GM18870 (cell line): ENCODE measurements around the gene DIS3L2.

Experiments
- ATAC-seq: cut with Tn5 transposase; IDR thresholded peaks from one replicate; pipeline ENCODE4 v1.9.1; 2021; ENCODE audit warnings: moderate library complexity; ENCODE audit not compliant: unreplicated experiment

DIS3L2 gene

DNA sequence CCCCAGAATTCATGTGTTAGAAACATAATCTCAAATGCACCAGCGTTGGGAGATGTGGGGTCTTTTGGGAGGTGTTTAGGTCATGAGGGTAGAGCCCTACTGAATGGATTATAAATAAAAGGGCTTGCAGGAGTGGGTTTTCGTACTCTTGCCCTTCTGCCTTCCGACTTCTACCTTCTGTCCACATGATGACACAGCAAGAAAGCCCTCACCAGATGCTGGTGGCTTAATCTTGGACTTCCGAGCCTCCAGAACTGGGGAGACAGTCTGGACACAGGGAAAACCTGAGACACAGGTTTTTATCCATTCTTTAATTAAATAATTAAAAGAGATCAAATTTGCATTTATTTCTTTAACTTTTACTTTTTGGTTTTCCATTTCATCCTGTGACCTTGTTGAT is 87.8 kb downstream of the DIS3L2 start:
- ATAC-seq: no peak

DNA sequence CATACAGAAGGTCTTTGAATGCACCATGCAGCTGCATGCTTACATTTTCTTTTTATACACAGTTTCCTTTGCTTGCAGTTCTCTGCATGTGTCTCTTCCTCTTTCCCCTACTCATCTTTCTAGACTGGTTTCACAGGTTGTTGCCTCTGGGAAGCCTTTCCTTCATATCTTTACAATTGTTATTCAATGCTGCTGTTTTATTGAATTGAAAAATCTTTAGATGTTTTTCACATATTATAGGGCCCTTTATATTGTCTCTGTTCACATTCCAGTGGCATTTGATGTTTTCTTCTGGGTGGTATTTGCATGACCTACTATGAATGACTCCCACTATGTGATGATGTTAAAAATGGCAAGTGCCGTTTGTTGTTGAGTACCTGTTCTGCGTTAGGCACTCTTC is 91.1 kb downstream of the DIS3L2 start:
- ATAC-seq: no peak

DNA sequence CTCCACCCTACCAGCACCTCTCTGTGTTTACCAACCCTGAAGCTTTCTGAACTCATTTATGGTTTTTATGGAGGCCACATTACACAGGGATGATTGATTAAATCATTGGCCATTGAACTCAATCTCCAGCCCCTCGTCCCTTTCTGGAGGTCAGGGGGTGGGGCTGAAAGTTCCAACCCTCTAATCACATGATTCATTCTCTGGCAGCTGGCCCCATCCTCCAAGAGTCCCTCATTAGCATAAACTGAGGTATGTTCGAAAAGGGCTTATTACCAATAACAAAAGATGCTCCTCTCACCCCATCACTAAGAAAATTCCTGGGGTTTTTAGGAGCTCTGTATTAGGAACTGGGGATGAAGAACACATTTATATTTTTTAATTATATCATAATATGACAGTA is 92.3 kb downstream of the DIS3L2 start:
- ATAC-seq: no peak

DNA sequence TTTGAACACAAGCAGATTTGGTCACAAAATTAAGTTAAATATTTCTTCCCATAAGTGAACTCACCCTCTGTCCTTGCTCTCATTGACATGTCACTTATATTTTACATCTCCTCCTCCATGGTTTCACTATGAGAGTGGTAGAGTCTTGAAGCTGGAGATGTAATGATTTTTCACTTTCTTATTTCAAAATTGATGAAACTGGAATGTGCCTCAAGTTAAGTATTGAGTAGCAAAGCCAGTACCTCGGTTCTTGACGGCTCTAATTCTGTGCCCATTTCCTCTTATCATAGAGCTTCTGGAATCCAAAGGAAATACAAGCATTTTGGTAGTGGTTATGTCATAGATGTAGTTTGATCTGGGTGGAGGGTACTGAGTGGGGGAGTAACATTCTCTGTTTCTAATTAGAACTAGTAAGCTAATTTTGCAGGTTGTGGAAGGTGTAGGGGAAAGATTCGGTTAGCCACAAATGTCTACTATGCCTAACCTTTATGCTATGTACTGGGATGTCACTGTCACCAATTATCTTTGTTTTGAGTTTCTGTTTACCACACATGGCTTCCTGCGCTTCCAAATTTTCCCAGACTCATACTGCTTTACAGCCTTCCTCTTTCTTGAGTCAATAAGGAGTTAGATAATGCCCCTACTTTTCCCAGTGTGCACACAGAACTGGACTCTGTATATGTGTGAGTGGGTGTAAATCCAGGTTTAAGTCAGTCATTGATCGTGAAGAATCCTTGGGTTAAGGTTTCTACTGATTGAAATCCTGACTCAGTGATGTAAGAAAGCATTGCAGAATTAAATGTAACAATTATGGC is 96.8 kb downstream of the DIS3L2 start:
- ATAC-seq: no peak

DNA sequence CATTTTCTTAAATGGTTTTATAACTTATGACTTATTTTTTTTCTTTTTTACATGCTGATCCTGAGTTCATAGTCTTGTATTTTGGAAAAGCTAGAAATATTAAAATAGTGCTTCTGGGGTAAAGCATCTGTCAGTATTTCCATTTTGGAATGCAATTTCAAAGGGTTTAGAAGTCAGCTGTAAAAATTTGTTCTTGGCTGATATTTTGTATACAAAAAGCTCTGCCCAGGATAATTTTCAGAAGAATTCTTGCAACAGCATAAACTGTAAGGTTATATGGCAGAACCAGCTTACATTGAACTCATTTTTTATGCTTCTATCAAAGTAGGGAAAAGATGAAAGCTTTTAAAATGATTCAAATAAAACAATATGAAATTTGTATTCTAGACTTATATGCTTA is 97.4 kb downstream of the DIS3L2 start:
- ATAC-seq: no peak

GRCh38 chr2:232061265-232061664 is 99.8 kb downstream of the DIS3L2 start:
- no peak for ATAC-seq

DNA sequence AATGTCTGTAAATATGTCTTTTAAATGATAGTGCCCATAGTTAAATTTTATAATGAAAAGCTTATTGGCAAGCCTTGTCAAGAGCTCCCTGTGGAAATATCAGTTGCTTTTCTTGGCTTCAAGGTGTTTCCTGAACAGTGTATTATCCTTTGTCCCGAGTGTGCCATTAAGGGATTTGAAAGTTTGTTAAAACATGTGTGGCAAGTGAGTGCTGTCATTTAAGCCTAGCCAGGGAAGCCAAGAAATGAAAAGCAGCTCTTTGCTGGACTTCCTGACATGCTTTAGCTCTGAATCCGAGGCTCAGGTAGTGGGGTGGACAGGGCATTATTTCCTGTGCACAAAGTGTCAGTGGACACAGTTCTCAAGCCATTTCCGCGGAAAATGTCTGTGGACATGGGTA is 111.5 kb downstream of the DIS3L2 start:
- ATAC-seq: no peak

GRCh38 chr2:232073699-232074098 is 112.2 kb downstream of the DIS3L2 start:
- no peak for ATAC-seq

- no peak for ATAC-seq
Observed at GRCh38 chr2:232075080-232075479, 113.6 kb downstream of the DIS3L2 start.

DNA sequence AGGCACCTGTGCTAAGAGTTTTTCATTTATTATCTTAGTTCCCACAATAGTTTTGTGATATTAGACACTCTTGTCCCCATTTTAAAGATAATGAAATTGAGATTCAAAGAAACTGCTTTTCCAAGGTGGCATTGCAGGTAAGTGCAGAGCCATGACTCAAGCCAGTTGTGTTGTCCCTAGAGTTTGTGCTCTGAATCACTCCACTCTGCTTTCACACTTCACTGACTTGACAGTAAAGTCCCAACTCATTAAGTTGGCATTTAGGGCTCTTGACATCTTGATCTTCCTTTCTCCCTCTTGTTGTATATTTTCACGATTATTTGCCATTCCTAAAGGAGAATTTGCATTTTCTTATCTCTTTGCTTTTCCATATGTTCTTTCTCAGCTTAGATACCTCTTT is 114.3 kb downstream of the DIS3L2 start:
- no peak for ATAC-seq

DNA sequence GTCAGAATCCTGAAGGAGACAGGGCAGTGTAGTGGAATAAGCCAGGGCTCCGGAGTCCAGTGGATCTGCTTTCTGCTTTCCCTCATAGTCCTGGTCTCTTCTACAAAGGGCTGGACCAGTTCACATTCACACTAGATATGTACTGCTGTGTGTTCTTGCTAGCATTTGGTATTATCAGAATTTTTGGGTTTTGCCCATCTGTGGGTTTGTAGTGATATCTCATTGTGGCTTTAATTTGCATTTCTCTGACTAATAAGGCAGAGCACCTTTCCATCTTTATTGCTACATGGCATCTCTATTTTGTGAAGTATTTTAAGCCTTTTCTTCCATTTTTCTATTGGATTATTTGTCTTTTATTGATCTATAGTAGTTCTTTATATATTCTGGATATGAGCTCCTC is 114.8 kb downstream of the DIS3L2 start:
- ATAC-seq: no peak

DNA sequence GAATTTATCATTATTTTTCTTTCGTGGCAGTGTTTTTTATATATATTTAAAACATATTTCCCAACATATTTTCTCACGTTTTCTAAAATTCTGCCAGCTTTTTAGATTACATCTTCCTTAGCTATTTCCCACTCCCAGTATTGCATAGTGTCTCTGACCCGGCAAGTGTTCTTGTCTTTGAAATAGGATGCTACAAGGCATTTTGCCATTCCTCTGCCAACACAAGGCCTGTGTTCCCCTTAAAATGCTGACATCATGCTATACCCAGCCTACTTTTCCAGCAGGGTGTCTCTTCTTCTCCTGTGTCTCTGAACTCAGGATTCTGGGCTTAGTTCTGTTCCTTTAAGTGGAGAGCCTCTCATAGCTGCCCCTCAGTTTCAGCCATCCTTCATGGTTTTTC is 115.2 kb downstream of the DIS3L2 start:
- no peak for ATAC-seq

- no peak for ATAC-seq
Observed at GRCh38 chr2:232085164-232085563, 123.7 kb downstream of the DIS3L2 start.

DNA sequence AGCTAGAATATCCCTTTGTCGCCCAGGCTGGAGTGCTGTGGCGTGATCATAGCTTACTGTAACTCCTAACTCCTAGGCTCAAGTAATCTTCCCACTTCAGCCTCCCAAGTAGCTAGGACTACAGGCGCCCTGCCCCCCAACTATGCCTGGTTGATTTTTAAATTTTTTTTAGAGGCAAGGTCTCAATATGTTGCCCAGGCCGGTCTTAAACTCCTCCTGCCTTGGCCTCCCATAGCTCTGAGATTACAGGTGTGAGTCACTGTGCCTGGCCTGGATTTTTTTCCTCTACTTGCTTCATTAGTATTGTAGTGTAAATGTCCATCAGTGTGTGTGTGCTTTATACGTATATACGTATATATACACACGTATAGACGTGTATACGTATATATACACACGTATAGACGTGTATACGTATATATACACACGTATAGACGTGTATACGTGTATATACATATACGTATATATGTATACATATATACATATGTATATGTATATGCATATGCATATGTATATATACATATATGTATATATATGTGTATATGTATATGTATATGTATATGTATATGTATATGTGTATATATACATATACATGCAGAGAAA is 124.4 kb downstream of the DIS3L2 start:
- ATAC-seq: no peak

DNA sequence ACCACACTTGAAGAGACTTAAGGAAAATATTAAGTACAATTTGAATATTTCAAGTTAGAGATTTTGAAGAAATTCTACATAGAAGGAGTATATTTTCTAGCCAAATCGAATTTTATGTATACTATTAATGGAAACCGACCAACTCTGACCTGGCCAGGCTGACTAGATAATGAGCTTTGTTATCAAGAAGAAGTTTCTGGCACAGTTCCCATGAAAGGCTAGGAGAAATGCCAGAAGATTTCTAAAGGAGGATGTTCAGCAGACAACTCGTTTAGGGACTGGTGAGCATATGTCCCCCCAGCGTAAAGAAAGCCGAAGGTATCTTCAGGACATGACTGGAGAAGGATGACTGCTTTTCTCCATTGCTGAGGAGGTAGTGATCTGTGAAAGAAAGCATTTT is 127.3 kb downstream of the DIS3L2 start:
- ATAC-seq: no peak

- no peak for ATAC-seq
Observed at GRCh38 chr2:232094201-232094600, 132.7 kb downstream of the DIS3L2 start.

- no peak for ATAC-seq
Observed at GRCh38 chr2:232094883-232095282, 133.4 kb downstream of the DIS3L2 start.

GRCh38 chr2:232097260-232097659 is 135.7 kb downstream of the DIS3L2 start:
- ATAC-seq: no peak

DNA sequence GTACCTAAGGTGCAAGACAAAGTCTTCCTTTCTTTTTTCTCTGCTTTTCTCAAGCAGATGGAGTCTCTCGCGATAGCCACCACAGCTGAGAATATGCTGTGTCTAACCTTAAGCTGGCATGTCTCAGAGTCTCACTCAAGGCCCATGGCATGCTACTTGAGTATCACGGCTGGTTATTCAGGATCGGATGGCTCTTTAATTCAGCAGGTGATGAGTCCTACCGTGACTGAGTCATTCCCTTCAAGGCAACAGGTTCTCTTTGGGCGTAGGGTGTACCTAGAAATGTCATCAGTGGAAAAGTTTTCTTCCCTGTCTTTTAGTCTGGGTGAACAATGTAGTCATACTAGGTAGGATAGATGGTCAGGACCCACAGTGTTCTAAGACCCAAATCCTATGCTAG is 136.2 kb downstream of the DIS3L2 start:
- ATAC-seq: no peak

- ATAC-seq: no peak
Observed at GRCh38 chr2:232102380-232102779, 140.9 kb downstream of the DIS3L2 start.

- ATAC-seq: no peak
Observed at GRCh38 chr2:232103140-232103737, 141.7 kb downstream of the DIS3L2 start.

DNA sequence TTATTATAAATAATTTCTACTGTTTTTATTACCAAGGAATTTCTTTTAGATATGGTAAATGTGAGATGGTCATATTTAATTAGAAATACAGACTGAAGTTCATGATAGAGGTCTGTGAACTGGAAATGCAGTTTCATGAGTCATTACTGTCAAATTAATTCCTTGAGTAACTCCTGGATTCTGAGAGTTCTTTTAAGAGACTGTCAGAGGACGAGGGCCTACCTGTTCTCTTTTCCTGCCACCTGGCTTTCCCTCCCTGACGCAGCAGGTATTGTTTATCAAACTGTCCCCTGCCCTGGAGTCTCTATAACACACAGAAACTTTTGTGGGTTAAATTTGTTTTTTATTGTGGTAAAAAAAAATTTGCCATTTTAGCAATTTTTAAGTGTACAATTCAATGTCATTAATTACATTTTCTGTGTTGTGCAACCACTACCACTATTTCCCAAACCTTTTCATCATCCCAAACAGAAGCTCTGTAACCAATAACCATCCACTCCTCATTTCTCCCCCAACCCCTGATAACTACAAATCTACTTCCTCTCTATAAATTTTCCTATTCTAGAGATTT is 142.6 kb downstream of the DIS3L2 start:
- no peak for ATAC-seq
